HL-60 (cell line): ENCODE results near the gene LAMA2.

Source experiments
- CTCF ChIP-seq: IDR thresholded peaks from one replicate; pipeline ENCODE4 v1.5.1; 2011; ENCODE audit warnings: low read length, control low read depth, inconsistent platforms; ENCODE audit not compliant: insufficient read depth
- POLR2AphosphoS5 ChIP-seq: IDR thresholded peaks from 2 replicates; pipeline ENCODE4 v1.6.1; 2012; ENCODE audit warnings: low read depth
- REST ChIP-seq: IDR thresholded peaks from 2 replicates; pipeline ENCODE4 v1.6.1; 2012; ENCODE audit warnings: low read depth; ENCODE audit not compliant: insufficient replicate concordance

GRCh38 chr6:128863983-128864382 lies 19.0 kb upstream of the LAMA2 start:
- no peak for TF ChIP-seq CTCF
- no peak for TF ChIP-seq REST
- no peak for TF ChIP-seq POLR2AphosphoS5
